NCI-H2107 treated with DMSO at 0.1 percent for 48 hours (cell line): ENCODE data around the gene EP400.

Source experiments
- DNase-seq: peaks from one replicate; lab custom pipeline; 2025; ENCODE audit not compliant: unreplicated experiment; lab: John Stamatoyannopoulos, UW

Gene EP400, protein sequence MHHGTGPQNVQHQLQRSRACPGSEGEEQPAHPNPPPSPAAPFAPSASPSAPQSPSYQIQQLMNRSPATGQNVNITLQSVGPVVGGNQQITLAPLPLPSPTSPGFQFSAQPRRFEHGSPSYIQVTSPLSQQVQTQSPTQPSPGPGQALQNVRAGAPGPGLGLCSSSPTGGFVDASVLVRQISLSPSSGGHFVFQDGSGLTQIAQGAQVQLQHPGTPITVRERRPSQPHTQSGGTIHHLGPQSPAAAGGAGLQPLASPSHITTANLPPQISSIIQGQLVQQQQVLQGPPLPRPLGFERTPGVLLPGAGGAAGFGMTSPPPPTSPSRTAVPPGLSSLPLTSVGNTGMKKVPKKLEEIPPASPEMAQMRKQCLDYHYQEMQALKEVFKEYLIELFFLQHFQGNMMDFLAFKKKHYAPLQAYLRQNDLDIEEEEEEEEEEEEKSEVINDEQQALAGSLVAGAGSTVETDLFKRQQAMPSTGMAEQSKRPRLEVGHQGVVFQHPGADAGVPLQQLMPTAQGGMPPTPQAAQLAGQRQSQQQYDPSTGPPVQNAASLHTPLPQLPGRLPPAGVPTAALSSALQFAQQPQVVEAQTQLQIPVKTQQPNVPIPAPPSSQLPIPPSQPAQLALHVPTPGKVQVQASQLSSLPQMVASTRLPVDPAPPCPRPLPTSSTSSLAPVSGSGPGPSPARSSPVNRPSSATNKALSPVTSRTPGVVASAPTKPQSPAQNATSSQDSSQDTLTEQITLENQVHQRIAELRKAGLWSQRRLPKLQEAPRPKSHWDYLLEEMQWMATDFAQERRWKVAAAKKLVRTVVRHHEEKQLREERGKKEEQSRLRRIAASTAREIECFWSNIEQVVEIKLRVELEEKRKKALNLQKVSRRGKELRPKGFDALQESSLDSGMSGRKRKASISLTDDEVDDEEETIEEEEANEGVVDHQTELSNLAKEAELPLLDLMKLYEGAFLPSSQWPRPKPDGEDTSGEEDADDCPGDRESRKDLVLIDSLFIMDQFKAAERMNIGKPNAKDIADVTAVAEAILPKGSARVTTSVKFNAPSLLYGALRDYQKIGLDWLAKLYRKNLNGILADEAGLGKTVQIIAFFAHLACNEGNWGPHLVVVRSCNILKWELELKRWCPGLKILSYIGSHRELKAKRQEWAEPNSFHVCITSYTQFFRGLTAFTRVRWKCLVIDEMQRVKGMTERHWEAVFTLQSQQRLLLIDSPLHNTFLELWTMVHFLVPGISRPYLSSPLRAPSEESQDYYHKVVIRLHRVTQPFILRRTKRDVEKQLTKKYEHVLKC (N-terminal part only)

GRCh38 chr12:131949431-131950181 lies at the start of gene EP400:
TSS of gene EP400 (plus strand) at chr12:131949942. CDS start at chr12:131960620, 10,678 bp downstream.
- DNase-seq = peak; percentile 46

DNA sequence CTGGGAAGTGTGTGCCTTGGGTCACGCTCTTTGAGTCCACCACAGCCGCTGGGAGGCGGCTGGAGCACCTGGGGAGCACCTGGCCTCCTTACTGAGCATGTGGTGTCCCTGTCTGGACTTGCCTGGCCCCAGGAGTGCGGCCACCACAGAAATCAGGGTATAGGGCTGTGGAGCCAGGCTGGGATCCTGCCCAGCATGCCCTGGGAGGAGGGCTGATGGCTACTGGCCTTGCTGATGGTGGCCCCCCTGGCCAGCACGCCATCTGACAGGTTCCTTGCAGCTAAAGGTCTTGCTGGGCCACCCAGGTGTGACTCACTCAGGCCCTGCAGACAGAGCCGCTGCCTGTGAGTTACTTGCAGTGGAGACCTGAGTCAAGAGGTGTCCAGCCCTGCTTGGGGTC lies 49.3 kb upstream of the EP400 start:
- DNase-seq = no peak

GRCh38 chr12:131901431-131902331 lies 48.1 kb upstream of the EP400 start:
- DNase-seq = no peak

- DNase-seq = no peak
Measured at GRCh38 chr12:131902332-131903241, 47.2 kb upstream of the EP400 start.

DNA sequence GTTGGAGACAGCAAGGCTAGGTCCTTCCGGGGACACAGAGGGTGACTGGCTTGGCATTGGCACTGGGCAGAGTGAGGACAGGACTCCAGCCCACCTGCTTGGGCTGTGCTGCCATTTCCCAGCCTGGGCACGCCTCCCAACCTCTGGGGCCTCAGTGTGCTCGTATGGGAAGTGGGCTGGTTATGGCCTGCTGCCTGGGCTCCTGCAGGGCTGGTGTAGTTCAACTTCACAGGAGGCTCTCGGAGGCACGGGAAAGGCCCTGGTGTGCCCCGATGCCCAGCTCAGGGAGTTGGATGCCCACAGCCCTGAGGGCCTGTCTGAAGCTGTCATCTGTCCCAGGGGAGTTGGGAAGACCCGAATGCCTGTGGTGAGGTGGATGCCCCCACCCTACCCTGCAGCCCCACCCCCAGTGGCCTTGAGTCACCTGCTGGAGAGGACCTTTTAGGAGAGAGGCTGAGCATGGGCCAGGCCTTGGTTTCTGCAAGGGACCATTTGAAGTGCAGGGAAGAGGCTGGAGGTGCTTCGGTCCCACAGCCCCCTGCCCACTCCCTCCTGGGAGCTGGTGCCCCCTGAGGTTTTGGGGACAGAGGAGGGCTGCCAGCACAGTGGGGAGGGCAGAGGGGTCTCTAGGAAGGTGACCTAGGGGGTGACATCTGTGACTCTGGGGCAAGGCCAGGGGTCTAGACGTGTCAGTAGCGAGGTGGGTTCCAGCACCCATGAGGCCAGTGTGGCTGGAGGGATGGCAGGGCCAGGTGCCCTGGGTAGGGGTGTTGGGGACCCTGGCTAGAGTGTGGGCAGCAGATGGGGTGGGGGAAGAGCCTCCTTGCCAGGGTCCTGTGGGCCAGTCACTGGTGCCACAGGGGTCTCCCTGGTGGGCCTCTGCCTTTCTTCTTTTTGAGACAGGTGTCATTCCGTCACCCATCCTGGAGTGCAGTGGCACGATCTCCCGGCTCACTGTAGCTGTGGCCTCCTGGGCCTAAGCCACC lies 46.2 kb upstream of the EP400 start:
- no peak for DNase-seq

DNA sequence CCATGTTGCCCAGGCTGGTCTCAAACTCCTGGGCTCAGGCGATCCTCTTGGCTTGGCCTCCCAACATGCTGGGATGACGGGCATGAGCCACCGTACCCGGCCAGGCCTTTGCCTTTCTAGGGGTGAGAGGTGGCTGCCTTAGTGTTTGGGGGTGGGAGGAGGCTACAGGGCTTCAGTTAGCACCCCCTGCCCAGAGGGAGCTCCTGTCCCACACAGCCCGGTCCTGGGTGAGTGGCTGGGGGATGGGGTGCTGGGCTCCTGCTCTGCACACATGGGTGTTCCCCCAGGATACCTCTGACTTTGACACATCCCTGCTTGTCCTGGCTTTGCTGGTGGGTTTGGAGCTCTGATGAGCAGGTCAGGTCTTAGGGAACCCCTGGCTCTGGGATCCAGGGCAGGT lies 45.4 kb upstream of the EP400 start:
- no peak for DNase-seq

GRCh38 chr12:131905081-131905629 lies 44.6 kb upstream of the EP400 start:
- DNase-seq = no peak

DNA sequence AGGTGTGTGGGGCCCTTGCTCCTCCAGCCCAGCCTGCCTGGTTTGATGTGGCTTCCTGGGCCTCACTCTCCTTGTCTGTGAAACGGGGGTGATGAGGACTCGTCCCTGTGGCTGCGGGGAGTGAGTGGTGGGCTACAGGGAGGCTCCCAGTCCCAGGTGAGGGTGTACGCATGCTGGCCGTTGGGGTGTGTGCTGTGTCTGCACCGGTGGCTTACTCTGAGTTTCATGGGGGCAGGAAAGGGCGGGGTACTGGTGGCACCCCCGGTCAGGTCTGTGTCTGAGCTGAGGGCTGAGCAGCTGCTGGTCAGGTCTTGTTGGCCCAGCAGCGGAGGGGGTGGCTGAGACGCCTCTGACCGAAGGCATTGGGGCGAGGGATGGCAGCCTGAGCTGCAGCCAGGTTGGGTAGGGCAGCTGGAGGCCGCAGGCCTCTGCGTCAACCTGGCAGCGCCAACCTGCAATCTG lies 44.1 kb upstream of the EP400 start:
- DNase-seq = no peak

DNA sequence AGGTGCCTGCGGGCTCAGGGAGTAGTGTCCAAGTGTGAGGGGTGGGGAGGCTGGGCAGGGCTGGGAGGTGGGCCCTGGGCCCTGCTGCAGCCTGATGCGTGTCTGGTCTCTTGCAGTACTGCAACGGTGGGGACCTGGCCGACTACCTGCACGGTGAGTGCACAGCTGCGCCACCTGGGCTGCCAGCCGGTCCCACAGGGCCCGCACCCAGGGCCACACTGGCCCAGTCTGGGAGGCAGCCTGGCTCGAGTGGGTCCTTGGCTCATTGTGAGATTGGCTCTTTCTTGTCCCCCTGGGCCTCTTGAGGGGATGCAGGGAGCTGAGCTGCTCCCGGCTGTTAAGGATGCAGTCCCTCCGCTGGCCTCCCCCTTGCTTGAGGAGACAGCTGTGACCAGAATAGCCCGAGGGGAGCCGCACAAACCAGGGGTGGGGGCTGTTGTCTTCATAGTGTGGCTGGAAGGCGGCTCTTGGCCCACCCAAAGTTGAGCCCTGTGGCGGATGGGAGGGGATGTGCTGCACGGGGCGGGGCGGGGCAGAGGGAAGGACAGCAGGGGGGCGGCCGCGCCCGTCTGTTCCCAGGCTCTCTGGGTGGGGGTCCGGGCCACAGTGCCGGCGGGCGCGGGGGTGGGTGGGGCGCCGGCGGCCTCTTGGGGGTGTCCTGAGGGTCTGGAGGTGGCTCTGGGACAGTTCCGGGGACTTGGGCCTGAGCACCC lies 42.2 kb upstream of the EP400 start:
- no peak for DNase-seq

DNA sequence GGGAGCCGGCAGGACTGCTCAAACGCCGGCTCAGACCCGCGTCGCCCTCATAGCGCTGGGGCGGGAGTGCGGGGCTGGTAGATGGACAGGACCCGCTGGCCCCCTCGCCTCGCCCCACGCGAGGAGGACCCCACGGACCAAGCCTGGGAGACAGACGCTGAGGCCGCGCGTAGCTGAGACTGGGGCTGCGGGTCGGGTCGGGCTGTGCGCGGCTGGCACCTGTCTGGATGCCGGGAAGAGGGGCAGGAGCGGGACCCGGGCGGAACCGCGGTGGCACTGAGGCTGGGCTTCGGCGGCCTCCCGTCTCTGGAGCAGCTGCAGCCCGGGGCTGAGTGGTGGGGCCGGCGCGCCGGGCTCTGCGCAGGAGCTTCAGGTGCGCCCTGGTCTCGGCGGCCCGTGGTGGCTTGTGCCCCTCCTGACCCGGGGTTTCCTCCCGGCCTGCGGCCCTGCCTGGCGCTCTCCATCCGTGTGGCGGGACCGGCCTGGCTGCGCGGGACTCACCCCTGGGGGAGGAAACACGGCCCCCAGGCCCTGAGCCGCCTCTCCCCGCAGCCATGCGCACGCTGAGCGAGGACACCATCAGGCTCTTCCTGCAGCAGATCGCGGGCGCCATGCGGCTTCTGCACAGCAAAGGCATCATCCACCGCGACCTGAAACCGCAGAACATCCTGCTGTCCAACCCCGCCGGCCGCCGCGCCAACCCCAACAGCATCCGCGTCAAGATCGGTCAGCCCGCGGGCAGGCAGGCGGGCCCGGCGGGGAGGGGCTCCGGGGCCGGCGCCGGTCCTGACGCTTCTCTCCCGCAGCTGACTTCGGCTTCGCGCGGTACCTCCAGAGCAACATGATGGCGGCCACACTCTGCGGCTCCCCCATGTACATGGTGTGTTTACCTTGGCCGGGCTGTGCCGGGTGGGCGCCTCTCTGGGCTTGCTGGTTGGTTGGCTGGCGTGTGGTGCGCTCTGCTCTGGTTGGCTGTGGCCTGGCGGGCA lies 41.4 kb upstream of the EP400 start:
- DNase-seq = no peak

GRCh38 chr12:131909081-131909751 lies 40.5 kb upstream of the EP400 start:
- DNase-seq = no peak

GRCh38 chr12:131909752-131910219 lies 40.0 kb upstream of the EP400 start:
- DNase-seq = no peak

GRCh38 chr12:131910302-131911027 lies 39.3 kb upstream of the EP400 start:
- no peak for DNase-seq
